ENCODE results near the gene FIGNL2. TPM values are rescaled to one million over a fixed set of nuclear protein-coding genes. Genes with fewer than 3 reads are reported as not detected.

Gene FIGNL2
- total RNA-seq, 1 experiment from 2014 or later = 0.27 TPM

GRCh38 chr12:51821440-51822260 lies 26.9 kb downstream of the FIGNL2 start:
- TF ChIP-seq ZFX (IDR thresholded peaks at IDR 0.05) (peak; percentile 63), ZBTB33 (IDR thresholded peaks at IDR 0.05; ENCODE audit: extremely low read depth, insufficient replicate concordance, low read length) (no peak)
- H3K4me2 ChIP-seq (ENCODE audit: low read length) = peak overlapping the region; percentile 70

More at GRCh38 chr12:51821440-51822260, 26.9 kb downstream of the FIGNL2 start:
- H3K36me3 ChIP-seq (ENCODE audit: control insufficient read depth in 1 of 2, insufficient read depth in 2 of 2, low read length in 2 of 2) = no peaks in the 10 kb centered on the region
- H3K9me2 ChIP-seq (ENCODE audit: insufficient read depth) = no peaks in the 10 kb centered on the region
- no peaks in the 10 kb centered on the region for H4K20me1 ChIP-seq (ENCODE audit: insufficient read depth)
- peak; percentile 5 for ATAC-seq
- CTCF ChIA-PET = interaction anchor here (0.7 to 0.9 kb wide), 2 partner anchors 10 to 450 kb away, joined by 3 to 4 read pairs; no protein-coding TSS in a partner anchor
- H3K27me3 ChIP-seq (ENCODE audit: insufficient read depth, low read length) = no peaks in the 10 kb centered on the region
- H3K9ac ChIP-seq (ENCODE audit: low read length) = peak overlapping the region; percentile 77
- intact Hi-C loops (cut with micrococcal nuclease) = no loop called here
- peak overlapping the region; percentile 85 for H3K27ac ChIP-seq (ENCODE audit: low read depth, low read length)
- no TSS peak for BruUV-seq (replicated peaks)
- no peak overlapping the region for H2AFZ ChIP-seq (ENCODE audit: low read depth, low read length, poor library complexity, severe bottlenecking)
- no peaks in the 10 kb centered on the region for H3K79me2 ChIP-seq (ENCODE audit: insufficient read depth, low read length)
- H3K4me3 ChIP-seq (replicated peaks in 1 of 2; ENCODE audit: low read depth in 1 of 2, low read length in 2 of 2) = peak overlapping the region; percentile 58 to 65
- no peak for DNase-seq (ENCODE audit: low read depth, low spot score)
- peaks cover 2 to 11% of the 10 kb centered on the region in 2 experiments; a peak in 2 of 4 replicates for H3K4me1 ChIP-seq (ENCODE audit: control insufficient read depth in 1 of 2, insufficient read depth in 2 of 2, low read length in 2 of 2)
- H3K9me3 ChIP-seq (ENCODE audit: control insufficient read depth in 1 of 2, insufficient read depth in 1 of 2, low read depth in 1 of 2, low read length in 2 of 2) = no peaks in the 10 kb centered on the region
- POLR2A ChIA-PET = no interaction called here
- RAD21 ChIA-PET (ENCODE audit: low non-redundant PET in 1 of 2, low total read pairs in 2 of 2, uncharacterized antibody in 2 of 2, unreplicated experiment in 2 of 2) = interaction anchor here in 1 of 2 experiments (1.4 kb wide), 1 partner anchor 53 kb away, joined by 4 read pairs; no protein-coding TSS in a partner anchor
